SK-N-SH treated with all-trans-retinoic acid at 6 μM for 48 hours (cell line): Measurements from ENCODE around the gene GOLGA8B.
"Not testable (repeated sequence)": the region's sequence is repeated elsewhere in the genome, so short reads cannot be mapped to it uniquely, and the experiment has no call there.

ENCODE experiments used
- POU6F1 ChIP-seq: fragments of 250-450 bp; sonication (Bioruptor Pico); IDR thresholded peaks from 2 replicates; pipeline ENCODE4 v1.8.0; 2021; ENCODE audit warnings: low read depth, mild to moderate bottlenecking, moderate library complexity, borderline replicate concordance
- TCF4 ChIP-seq: fragments of 250-450 bp; sonication (Bioruptor Pico); IDR thresholded peaks from 2 replicates; pipeline ENCODE4 v1.8.0; 2021; ENCODE audit warnings: mild to moderate bottlenecking, moderate library complexity, borderline replicate concordance
- ZC3H10 ChIP-seq: fragments of 250-450 bp; sonication (Bioruptor Pico); IDR thresholded peaks from 2 replicates; pipeline ENCODE4 v1.5.1; 2021; ENCODE audit warnings: mild to moderate bottlenecking, moderate library complexity

- not testable (repeated sequence) for TF ChIP-seq POU6F1, TCF4, ZC3H10 (CRISPR knock-in tag)
These were observed 16.3 kb downstream of the GOLGA8B start for GRCh38 chr15:34567174-34567573.
